Left colon (tissue), 2 donors: ENCODE measurements around the gene PCID2. TPM values are rescaled to one million over a fixed set of nuclear protein-coding genes. Genes with fewer than 3 reads are reported as not detected.

Experiments used
- ATAC-seq: fragments of 200-7000 bp; cut with Tn5 transposase; one replicate; pipeline ENCODE4 v1.9.1; 2020; ENCODE audit warnings: mild to moderate bottlenecking, moderate library complexity
- DNase-seq, 2 donors: peaks; one replicate each; pipeline ENCODE4 v3.0.0-alpha.2; 2020
- intact Hi-C, 2 donors: fragments of 100-400 bp; cut with DNase I in 1 of 2; cut with micrococcal nuclease in 1 of 2; formaldehyde crosslinking; loops; one replicate each; pipeline versions ENCODE4 v1.11.2 to v1.14.0; 2022; cut with DNase I, micrococcal nuclease
- total RNA-seq, 2 donors: library from RNA; stranded (reverse); fragmentation: NEBNext Ultra II Directional; extraction: Animal tissue kit (Norgen Biotek cat#: 25700); gene quantifications; one replicate each; pipeline ENCODE4 v1.2.1, GENCODE V29; 2021
- donor health status: DM: no; HTN: no; CAD: no.
- donor health status: DM: yes; HTN: yes; CAD: no.

PCID2 gene
- total RNA-seq, 2 donors from 2014 or later, result 23.3 to 26.3 TPM

DNA sequence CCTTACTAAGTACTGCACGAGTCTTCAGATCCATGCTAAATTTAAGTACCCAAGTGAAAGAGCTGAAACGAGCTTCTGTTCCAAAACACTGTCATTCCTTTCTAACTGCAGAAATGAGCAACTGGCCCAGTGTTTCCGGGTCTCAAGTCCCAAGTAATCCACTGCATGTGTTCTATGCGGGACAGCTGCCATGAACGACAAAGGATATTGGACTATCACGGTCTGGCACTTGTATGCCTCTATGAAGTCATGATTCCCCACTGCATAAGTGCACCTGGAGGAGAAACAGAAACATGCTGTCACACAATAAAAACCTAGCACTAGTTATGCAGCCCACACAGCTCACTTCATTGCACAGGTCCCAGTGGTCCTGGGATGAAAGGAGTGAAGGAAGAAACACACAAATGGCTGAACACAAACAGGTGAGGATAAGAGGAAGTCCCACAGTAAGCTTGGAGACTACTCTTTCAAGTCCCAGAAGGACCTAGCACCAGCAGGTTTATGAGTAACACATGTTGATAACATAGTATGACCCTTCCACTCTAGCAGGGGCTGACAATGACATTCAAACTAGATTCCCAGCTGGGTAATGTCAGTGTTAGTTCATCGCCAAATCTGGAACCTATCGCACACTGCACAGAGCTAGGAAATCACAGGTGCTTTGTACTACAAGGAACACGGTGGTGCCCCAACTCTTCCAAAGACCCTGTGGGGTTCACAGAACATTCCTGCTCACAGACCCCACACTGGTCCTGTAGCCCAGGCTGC lies 11.3 kb downstream of the PCID2 start:
- no peak for DNase-seq
- no peak for ATAC-seq
- intact Hi-C loops, result no loop called here

- no peak for ATAC-seq
- no peak for DNase-seq
- intact Hi-C loops, result no loop called here
Observed at GRCh38 chr13:113195360-113195759, 13.1 kb downstream of the PCID2 start.

DNA sequence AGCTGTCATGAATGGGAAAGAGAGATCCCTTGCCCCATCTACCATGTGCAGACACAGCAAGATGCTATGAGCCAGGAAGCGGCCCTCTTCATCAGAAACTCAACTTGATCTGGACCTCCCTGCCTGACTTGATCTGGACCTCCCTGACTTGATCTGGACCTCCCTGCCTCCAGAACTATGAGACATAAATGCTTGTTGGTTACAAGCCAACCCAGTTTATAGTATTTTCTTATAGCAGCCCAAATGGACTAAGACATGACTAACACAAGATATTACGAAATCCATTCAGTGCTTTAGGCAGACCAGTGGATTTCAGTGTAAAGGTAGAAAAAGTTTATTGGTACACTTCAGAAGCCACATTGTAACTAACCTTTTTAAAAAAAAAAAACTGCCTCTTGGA lies 15.6 kb downstream of the PCID2 start:
- intact Hi-C loops, result no loop called here
- ATAC-seq, result no peak
- no peak for DNase-seq

DNA sequence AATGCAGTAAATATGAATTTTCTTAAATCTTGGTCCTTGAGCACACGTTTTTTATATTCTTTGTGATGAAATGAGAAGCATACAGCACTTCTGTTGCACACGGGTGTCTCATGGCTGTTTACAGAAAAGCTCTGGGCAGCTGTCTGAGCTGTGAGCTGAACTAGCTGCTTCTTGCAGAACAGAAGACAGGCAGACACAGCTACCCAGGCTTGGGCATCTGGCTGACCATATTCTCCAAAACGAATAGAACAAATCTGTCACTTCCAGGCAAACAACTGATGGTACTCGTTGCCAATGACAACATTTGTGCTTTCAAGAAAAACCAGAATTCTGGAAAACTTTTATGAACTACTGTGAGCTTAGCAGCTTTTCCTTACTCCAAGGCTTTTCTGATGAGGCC lies 16.2 kb downstream of the PCID2 start:
- no peak for ATAC-seq
- DNase-seq, result no peak
- intact Hi-C loops, result no loop called here

DNA sequence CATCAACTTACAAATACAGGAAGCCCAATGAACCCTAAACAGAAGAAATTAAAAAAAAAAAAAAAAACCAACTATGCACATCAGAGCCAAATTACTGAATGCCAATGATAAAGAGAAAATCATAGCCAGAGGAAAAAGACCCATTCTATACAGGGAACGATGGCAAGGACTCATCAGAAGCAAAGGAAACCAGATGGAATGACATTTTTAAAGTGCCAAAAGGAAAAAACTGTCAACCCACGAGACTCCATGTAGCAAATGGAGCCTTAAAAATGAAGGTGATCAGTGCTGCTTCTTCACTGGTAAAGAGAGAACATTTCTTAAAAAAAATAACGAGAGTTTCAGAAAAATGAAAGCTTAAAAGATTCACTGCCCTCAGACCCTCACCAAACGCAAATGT lies 18.3 kb downstream of the PCID2 start:
- ATAC-seq (no peak), DNase-seq (no peak)
- intact Hi-C loops, result no loop called here

DNA sequence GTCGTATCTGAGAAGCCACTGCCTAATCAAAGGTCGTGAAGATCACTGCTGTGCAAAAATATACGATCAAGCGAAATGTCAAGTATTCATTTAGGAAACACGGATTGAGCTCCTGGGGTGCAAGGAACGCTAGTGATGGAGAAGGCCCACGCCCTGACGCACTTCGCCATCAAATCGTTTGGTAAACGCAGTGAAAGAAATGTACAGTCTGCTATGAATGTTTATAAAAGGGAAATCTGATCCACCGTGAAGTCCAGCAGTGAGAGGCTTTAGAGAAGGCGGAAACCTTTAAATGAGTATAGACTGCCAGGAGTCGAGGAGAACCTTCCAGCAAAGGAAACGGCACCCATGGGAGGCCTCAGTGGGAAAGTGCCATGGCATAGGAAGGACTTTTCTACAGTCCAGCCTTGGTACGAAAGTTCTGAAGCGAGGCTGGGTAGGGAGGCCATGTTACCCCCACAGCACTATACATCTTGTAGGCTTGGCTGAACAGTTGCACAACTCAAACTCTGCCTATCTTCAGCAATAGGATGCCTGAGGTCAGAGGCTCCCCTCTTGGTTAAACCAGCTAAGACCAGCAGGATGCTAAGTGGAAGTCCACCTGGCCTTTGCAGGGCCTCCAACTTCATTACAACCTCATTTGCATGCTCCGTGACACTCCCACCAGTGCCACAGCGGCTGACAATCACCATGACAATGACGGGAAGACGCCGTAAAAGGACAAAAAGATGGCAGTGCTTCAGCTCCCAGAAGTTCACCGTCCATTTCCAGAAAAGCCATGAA lies 20.4 kb downstream of the PCID2 start:
- intact Hi-C loops, result no loop called here
- DNase-seq (no peak), ATAC-seq (no peak)

GRCh38 chr13:113187263-113187669 lies 21.2 kb downstream of the PCID2 start:
- intact Hi-C loops, result no loop called here
- peak; percentile 51 for ATAC-seq
- DNase-seq, result peak in 1 of 2 donors; percentile 47

- intact Hi-C loops, result no loop called here
- peak; percentile 16 for ATAC-seq
- no peak for DNase-seq
Observed at GRCh38 chr13:113186061-113186900, 22.2 kb downstream of the PCID2 start.

DNA sequence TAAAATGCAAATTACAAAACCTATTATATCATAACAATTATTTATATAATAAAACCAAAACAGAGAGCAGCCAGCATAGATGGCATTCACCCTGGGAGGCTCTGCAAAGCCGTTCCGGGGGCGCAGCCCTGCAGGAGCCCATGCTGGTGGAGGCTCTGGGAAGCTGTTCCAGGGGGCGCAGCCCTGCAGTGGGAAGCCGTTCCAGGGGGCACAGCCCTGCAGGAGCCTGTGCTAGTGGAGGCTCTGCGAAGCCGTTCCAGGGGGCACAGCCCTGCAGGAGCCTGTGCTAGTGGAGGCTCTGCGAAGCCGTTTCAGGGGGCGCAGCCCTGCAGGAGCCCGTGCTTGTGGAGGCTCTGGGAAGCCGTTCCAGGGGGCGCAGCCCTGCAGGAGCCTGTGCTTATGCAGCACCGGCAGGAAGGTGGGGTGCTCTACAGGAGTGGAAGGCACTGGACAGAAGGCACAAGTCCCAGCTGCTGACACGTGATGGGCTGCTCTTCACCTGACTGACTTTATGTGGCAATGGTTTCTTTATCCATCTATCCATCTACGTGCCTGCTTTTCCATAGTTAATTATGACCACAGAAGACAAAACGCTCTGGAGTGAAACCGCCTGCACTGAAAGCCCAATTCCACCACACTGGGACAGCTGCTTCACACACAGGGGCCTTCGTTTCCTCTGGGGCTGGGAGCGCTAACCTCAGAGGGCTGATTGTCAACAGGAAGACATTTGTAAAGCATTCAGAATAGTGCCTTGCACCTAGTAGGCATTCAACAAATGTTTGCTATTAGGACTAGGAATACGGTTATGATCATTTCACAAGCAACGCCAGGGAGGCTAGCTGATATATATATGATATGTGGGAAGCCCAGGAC lies 23.7 kb downstream of the PCID2 start:
- ATAC-seq (no peak), DNase-seq (no peak)
- intact Hi-C loops, result no loop called here

DNA sequence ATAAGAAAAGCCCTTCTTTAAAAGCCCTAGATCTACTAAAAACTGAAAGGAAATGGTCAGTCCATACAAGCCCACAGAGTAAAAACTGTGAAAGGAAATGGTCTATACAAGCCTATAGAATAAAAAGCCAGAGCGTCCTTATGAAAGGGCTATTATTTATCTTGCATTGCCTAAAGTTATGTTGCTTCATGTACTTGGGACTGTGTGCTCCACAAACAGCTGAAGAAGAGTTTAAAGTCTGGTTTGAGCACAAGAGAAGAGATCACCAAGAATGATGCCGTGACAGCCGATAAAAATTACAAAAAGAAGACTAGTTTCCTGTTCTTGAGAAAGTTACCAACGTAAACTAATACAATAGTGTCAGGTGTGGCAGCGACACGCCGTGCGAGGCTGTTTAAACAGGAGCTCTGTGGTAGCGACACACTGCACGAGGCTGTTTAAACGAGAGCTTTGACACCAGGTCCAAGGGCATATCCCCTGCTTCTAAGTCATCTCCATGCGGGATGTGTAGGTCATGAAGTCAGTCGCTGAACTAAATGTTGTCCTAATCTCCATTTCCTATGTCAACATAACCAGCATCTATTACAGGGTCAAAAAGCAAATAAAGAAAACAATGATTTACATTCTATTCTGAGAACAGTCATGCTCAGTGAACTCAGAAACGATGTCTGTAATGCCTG lies 24.9 kb downstream of the PCID2 start:
- no peak for ATAC-seq
- intact Hi-C loops, result no loop called here
- DNase-seq, result no peak

GRCh38 chr13:113182046-113182445 lies 26.4 kb downstream of the PCID2 start:
- intact Hi-C loops, result no loop called here
- ATAC-seq (no peak), DNase-seq (no peak)

DNA sequence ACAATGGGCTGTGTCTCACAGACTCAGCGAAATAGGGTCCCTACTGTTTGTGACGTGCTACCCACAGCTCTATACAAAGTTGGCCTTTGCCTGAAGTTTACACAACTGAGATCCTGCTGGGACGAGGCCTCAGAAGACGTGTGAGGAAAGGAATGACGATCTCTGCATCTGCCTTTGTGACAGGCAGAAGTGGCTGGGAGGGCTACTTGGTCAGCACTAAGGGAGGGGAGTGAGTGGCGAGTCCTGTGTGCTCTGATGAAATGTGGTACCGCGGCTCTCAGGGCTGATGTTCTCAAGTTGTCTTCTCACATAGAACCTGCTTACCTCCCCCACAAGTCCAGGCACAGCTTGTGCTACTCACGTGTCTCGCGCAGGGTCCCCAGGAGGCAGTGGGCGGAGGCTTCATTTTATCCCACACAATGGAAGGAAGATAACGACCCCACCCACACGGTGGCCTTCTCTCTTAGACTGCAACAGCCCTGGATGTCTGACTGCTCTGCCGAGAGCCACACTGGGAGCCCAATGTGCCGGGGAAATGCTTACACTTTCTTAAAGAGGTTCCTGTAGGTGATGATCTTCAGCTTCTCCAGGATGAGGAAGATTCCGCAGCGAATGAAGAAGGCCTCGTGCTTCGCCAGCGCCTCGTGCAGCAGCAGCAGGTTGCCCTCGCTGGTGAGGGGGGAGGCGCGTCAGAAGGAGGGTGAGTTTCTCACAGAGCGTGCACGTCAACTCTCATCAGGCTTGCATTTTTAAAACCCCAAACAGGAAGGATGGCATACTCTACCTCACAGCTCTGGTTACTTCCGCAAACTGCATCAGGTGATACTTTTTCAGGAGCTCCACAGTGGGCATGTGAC lies 28.9 kb downstream of the PCID2 start:
- DNase-seq (no peak), ATAC-seq (no peak)
- intact Hi-C loops, result no loop called here

DNA sequence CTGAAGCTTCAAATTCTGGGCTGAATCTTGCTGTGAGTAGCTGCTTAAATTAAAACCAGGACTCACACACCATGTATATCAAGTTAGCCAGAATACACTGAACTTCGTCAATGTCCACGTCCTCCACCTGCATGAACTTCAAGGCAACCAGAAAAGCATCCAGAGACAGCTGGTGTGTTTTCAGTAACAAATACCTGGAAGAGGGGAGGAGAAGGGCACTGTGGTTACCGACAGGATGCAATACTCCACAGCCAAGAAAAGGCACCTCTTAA lies 29.6 kb downstream of the PCID2 start:
- ATAC-seq, result no peak
- no peak for DNase-seq
- intact Hi-C loops, result no loop called here

GRCh38 chr13:113178070-113178895 lies 30.2 kb downstream of the PCID2 start:
- DNase-seq (no peak), ATAC-seq (no peak)
- intact Hi-C loops, result no loop called here

DNA sequence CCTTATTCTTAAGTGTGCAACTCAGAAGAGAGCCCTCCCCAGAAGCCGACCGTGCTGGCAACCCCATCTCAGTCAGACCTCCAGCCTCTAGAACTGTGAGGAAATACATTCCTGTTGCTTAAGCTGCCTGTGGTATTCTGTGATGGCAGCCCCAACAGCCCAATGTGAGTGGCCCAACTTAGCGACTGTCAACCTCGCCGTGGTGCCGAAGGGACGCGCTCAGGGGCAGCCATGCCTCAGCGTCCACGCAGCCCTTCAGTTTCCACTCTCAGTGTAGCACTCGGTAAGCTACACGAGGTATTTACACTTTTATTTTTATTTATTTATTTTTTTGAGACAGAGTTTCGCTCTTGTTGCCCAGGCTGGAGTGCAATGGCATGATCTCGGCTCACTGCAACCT lies 31.6 kb downstream of the PCID2 start:
- DNase-seq, result no peak
- no peak for ATAC-seq
- intact Hi-C loops, result no loop called here

DNA sequence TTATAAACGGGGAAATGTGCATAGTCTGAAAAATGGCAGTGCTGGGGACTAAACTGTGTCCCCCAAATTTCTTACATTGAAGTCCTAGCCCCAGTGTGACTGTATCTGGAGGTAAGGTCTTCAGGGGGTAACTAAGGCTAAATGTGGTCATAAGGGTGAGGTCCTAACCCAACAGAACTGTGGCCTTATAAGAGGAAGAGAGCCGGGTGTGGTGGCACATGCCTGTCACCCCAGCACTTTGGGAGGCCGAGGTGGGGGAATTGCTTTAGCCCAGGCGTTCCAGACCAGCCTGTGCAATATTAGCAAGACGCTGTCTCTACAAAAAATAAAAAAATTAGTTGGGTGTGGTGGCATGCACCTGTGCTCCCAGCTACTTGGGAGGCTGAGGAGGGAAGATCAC lies 32.2 kb downstream of the PCID2 start:
- intact Hi-C loops, result no loop called here
- peak; percentile 87 for ATAC-seq
- no peak for DNase-seq
